GM11168 (cell line): ENCODE measurements around the gene STK11.

Source experiments
- in situ Hi-C: fragments of 300-500 bp; cut with MboI; formaldehyde crosslinking; loops from one replicate; pipeline ENCODE4 v1.12.0; 2022; ENCODE audit warnings: low sequenced_read_pairs; ENCODE audit not compliant: unreplicated experiment

Gene STK11

DNA sequence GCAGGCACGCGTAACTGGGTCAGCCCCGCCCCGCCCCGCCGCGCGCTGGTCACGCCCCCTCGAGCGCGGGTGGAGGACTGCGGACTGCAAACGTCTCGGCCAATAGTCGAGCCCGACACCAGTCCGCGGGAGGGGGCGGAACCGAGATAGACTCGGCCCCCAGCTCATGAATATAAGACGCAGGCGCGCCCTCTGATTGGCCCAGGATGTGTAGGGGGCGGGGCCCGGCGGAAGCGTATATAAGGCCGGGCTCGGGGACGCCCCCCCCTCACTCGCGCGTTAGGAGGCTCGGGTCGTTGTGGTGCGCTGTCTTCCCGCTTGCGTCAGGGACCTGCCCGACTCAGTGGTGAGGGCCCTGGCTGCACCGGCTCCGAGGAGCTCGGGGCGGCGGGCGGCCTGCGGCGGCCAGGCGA is 63.5 kb downstream of the STK11 start, which contains the start of gene CIRBP:
Gene CIRBP, plus strand, starts transcription at position 268 of the 413 bp plus-strand sequence. CDS start 1,602 bp downstream, outside the sequence.
- in situ Hi-C loops: no loop called here

DNA sequence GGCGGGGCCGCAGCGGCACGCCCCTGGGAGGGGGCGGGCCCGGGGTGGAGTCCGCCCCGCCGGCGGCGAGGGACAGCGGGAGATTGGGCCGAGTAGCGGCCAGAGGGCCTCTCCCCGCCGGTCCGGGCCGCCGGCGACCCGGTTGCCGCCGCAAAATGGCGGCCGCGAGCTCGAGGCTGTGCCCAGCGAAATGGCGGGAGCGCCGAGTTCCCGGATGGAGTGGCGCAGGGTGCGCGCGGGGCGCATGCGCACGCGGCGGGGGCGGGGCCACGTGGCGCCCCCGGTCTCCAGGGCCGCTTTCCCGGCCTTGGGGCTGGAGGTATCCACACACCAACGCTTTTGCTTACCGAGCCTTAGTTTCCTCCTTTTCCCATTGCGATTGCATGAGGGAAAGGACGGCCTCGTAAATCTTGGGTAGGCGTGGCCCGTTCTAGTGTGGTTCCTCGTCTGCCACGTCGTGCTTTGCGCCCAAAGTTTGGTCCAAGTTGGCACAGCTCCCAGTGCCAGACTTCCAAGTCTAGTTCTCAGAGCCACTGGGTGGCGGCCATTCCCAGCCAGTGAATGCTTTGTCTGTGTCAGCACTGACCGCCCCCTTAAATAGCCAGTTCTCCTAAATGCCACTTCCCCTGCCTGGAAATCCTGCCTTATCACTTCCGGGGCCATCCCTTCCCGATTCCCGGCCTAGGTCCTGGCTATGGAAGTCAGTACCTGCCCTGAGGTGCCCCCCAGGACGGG is 64.1 kb downstream of the STK11 start:
- in situ Hi-C loops: no loop called here

DNA sequence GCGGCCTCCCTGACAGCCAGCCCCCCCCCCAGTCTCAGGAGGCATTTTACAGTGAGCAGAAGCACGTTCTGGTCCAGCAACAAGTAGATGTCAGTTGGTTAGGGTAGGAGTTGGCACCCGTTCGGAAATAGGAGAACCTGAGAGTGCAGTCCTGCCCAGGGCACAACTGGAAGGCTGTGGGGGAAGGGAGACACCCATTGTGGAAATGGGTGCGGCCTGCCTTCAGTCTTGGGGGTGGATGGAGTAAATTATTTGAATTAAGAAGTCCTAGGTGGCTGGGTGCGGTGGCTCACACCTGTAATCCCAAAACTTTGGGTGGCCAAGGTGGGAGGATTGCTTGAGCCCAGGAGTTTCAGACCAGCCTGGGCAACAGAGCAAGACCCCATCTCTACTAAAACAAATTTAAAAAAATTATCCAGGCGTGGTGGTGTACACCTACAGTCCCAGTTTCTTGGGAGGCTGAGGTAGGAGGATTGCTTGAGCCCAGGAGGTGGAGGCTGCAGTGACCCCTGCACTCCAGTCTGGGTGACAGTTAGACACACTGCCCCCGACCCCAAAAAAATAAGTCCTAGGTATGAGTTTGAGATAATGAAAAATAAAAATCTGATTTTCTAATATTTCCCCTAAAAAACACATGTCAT is 64.8 kb downstream of the STK11 start:
- in situ Hi-C loops: no loop called here

DNA sequence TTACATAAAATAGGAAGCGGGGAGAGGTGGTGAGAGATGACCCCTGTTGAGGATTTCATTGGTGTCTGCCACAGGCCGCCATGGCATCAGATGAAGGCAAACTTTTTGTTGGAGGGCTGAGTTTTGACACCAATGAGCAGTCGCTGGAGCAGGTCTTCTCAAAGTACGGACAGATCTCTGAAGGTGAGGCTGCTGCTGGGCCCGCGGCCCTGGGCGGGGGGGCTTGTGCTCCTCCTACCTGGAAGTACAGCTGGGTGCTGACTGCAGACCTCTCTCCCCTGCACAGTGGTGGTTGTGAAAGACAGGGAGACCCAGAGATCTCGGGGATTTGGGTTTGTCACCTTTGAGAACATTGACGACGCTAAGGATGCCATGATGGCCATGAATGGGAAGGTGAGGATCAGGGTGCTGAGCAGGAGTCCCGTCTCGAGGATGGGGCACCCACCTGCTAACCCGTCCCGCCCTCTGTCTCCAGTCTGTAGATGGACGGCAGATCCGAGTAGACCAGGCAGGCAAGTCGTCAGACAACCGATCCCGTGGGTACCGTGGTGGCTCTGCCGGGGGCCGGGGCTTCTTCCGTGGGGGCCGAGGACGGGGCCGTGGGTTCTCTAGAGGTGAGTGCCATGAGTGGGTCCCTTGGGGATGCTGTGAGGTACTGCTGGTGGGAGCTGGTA is 65.4 kb downstream of the STK11 start:
- in situ Hi-C loops: no loop called here

DNA sequence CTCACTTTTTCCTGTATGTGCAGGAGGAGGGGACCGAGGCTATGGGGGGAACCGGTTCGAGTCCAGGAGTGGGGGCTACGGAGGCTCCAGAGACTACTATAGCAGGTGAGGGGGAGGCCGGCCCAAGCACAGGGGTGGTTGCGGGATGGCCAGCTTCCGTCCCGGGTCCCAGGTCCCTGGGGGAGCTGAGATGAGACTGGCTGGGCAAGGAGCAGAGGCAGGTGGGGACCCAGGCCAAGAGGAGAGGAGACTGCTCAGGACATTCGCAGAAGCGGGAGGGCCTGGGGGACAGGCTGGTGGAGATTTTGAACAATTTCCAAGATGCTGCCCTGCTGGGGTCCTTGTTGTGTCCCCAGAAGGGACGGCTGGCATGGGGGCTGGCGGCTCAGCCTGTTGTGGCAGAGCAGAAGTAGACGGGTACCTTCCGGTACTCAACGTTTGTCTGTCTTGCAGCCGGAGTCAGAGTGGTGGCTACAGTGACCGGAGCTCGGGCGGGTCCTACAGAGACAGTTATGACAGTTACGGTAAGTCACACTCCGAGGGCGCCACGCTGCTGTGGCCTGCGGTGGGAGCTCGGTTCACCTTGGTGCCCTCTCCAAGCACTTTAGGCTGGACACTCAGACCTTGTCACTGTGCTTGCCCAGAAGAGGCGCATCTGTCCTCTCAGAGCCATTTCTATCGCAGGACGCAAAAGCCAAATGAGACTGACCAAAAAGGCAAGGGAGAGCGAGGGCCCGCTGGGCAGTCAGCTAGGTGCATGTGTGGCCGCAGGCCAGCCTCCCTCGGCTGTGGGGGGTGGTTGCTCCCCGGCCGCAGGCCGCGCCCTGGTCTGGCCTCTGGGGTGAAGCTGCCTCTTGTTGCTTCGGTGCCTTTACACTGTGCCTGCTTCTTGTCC is 66.2 kb downstream of the STK11 start:
- in situ Hi-C loops: no loop called here

DNA sequence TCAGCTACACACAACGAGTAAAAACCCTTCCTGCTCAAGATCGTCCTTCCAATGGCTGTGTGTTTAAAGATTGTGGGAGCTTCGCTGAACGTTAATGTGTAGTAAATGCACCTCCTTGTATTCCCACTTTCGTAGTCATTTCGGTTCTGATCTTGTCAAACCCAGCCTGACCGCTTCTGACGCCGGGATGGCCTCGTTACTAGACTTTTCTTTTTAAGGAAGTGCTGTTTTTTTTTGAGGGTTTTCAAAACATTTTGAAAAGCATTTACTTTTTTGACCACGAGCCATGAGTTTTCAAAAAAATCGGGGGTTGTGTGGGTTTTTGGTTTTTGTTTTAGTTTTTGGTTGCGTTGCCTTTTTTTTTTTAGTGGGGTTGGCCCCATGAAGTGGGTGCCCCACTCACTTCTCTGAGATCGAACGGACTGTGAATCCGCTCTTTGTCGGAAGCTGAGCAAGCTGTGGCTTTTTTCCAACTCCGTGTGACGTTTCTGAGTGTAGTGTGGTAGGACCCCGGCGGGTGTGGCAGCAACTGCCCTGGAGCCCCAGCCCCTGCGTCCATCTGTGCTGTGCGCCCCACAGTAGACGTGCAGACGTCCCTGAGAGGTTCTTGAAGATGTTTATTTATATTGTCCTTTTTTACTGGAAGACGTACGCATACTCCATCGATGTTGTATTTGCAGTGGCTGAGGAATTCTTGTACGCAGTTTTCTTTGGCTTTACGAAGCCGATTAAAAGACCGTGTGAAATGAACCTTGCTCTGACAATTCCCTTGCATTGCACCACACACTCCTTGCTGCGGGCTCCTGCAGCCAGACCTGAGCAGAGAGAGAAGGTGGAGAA is 67.1 kb downstream of the STK11 start:
- in situ Hi-C loops: no loop called here

DNA sequence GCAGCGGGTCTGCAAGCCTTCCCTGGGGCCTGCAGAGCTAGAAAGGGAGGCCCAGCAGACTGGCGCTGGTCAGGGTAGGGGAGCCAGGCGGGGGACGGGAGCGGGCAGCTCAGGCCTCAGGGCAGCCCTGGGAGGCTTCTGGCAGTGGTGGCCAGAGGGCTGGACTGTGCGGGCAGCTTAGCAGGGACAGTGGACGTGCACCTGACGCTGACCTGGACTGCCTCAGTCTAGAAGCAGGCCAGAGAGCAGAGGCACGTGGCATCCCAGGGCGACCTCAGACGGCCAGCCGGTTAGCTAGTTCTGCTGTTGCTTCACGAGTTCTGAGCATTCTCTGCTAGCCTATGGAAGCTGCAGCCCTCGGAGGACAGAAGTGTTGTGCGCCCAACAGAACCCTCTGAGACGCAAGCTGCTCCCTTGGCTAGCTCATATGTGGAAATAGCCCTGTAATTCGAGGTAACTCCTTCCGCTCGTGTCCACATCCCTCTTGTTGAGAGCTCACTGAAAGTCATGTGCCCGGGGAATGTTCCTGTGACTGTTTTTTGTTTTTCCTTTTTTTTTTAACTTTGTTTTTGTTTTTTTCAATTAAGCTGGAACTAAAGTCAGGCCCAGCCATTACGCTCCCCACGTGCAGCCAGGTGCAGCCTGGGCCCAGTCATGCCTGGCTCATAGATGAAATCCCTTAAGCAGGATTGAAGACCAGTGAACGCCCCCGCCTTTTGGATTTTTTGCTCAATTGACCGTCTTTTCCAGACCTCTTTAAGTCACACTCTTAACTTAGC is 67.9 kb downstream of the STK11 start:
- in situ Hi-C loops: no loop called here

DNA sequence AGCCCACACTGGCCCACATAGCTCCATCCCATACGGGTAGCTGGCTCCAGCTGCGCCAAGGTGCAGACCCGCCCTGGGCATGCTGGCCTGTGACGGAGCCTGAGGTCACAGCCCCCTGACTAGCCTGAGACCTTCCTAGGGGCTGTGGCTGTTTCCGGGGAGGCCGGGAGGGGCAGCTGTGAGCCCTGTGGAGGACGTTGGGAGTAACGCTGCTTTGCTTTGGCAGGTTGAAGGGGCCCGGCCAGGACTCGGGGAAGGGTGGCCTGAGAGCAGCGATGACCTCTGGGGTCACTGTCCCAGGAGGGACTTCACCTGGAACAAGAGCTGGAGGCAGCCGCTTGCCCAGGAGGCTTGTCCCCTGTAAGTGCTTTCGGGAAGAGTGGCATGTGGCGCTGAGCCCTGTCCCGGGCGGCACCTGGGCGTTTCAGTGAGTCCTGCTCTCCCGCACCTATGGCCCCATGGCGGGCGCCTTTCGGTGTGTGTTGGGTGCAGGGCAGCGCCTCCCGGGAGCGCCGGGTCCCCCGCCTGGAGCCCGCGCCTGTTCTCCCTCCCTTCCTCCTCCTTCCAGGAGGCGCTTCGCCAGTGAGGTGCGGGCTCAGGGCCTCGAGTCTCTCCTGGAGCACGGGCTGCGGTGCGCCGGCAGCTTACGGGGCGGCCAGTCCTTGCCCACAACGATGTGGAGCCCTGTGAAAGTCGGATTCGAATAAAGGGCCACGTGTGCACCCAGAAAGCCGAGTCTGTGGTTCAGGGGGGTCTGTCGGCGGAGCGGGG is 68.7 kb downstream of the STK11 start:
- in situ Hi-C loops: no loop called here

DNA sequence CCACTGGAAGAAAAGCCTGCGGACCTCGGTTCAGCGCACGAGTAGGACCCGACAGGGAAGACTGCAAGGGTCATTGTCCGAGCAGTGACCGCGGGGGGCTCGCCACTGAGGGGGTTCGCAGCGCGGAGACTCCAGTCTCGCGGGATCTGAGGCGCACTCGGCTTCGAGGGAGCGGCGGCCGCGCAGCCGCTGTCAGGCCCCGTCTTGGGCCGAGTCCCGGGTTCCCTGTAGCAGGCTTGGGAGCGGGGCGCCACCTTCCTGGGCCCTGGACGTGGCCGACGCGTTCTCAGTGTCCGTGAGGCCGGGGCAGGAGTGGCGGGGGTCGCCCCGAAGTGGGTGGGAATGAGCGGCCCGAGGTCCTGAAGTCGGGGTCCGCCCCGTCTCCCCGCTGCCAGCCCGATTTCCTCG is 69.3 kb downstream of the STK11 start:
- in situ Hi-C loops: no loop called here

DNA sequence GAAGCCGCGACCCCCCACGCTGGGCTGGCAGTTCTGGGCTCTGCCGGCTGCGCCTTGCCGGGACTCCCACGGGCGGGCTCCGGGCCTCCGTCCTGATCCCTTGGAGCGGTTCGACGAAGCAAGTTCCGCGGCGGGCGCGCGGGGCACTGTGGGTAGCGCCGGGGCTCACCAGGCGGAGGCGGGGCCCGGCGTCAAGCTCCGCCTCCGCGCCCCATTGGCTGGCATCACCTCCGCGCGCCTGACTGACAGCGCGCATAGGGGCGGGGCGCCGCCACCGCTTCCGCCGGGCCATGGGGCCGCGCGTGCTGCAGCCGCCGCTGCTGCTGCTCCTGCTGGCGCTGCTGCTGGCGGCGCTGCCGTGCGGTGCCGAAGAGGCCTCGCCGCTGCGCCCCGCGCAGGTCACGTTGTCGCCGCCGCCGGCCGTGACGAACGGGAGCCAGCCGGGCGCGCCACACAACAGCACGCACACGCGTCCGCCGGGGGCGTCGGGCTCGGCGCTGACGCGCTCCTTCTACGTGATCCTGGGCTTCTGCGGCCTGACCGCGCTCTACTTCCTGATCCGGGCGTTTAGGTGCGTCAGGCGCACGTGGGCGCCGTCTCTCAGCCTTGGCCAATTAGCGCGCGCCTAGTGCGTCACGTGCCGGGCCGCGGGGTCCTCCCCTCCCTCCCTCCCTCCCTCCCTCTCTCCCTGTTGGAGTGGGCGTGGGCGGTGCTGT is 69.8 kb downstream of the STK11 start, which contains the start of gene FAM174C:
Gene FAM174C, plus strand, starts transcription at position 271 of the 716 bp plus-strand sequence. Its CDS starts 20 bp downstream, at position 291.
- in situ Hi-C loops: no loop called here

DNA sequence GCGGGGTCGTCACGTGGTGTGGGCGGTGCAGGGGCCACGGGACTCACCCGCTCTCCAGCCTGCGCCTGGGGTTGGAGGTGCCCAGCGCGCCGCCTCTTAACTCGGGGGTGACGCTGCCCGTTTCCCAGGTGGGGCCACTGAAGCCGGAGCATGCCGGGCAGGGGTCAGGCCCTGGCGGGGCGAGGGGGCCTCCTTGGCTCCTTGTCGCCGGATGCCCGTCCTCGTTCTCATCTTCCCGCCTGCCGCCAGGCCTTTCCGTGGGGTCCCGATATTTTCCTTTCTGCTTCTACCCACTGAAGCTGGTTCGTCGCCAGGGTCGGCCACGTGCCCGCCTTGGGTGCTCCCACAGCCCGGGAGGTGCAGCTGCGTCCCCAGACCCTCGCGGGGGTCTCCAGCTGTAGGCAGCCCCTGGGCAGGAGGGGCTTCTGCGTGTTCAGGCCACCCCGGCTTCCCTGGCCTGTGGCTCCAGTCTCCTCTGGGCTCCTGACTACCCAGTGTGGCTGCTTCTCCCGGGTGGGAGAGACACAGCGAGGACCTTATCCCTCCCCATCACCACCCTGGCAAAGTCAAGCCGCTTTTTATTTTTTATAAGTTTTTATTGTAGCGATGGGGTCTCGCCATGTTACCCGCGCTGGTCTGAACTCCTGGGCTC is 70.5 kb downstream of the STK11 start:
- in situ Hi-C loops: no loop called here

DNA sequence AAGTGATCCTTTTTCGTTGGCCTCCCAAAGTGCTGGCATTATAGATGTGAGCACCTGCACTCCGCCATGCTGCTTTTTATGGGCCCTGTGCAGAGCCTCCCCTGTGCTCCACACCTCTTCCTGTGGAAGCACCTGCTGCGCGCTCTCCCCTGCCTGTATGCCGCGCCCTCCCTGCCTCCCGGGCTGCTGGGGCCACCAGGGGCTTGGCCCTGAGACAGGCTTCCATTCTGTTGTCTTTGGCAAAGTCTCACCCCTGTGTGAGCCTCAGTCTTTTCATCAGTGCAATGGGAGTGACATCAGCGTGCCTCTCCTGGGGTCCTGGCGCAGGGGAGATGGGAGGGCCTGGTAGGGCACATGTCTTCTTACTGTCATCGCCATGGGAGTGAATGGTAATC is 71.0 kb downstream of the STK11 start:
- in situ Hi-C loops: no loop called here

DNA sequence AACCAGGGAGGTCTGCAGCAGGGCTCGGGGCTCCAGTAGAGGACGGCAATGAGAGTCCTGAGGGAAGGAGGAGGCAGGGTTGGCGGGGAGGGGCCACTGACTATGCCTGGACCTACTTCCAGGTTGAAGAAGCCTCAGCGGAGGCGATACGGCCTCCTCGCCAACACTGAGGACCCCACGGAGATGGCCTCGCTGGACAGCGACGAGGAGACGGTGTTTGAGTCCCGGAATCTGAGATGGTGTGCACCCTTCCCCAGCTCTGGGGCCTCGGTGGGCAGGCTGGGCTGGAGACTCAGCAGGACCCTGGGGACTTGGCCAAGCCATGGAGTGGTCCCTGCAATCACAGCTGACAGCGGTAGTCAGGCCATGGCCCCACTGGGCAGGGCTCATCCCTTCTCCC is 71.5 kb downstream of the STK11 start:
- in situ Hi-C loops: no loop called here
